ENCODE data around the gene CEP68. TPM values are rescaled to one million over a fixed set of nuclear protein-coding genes. Genes with fewer than 3 reads are reported as not detected.

CEP68 gene
- total RNA-seq, 4 donors from 2014 or later = 21.4 to 48.0 (median 35.2) TPM

GRCh38 chr2:65046633-65047407 lies 9.4 kb upstream of the CEP68 start:
- TF ChIP-seq POLR2A (IDR thresholded peaks at IDR 0.05) (no peak), CTCF (IDR thresholded peaks at IDR 0.05 in 4 of 5, conservative IDR thresholded peaks at IDR 0.05 in 1 of 5) (no peak)
- ATAC-seq = peak; percentile 81 to 88
- H3K9me3 ChIP-seq = no peaks in the 10 kb centered on the region
- peaks cover 0 to 5% of the 10 kb centered on the region in 2 donors for H3K4me1 ChIP-seq
- intact Hi-C loops (cut with DNase I; ENCODE audit: low total_unique reads) (no loop called here), in situ Hi-C loops (cut with MboI; ENCODE audit: low sequenced_read_pairs in 4 of 4) (loop anchor here in 3 of 4 donors (10.0 to 25.0 kb wide), 4 partner anchors 52 to 515 kb away; no protein-coding TSS in a partner anchor)
- peak in 1 of 2 donors; percentile 49 for DNase-seq
- H3K27ac ChIP-seq = peak overlapping the region in 3 of 4 donors; percentile 51 to 67 (median 53)
- H3K4me3 ChIP-seq = no peak overlapping the region
- H3K36me3 ChIP-seq = no peaks in the 10 kb centered on the region
- H3K27me3 ChIP-seq = no peaks in the 10 kb centered on the region

- intact Hi-C loops (cut with DNase I; ENCODE audit: low total_unique reads) (no loop called here), in situ Hi-C loops (cut with MboI; ENCODE audit: low sequenced_read_pairs in 4 of 4) (loop anchor here in 3 of 4 donors (10.0 to 25.0 kb wide), 4 partner anchors 54 to 513 kb away; no protein-coding TSS in a partner anchor)
- Histone ChIP-seq H3K36me3 (no peaks in the 10 kb centered on the region), H3K4me3 (no peak overlapping the region), H3K27me3 (no peaks in the 10 kb centered on the region), H3K9me3 (no peaks in the 10 kb centered on the region), H3K4me1 (peaks cover 0 to 5% of the 10 kb centered on the region in 2 donors), H3K27ac (no peak overlapping the region)
- ATAC-seq (no peak), DNase-seq (no peak)
- TF ChIP-seq CTCF (IDR thresholded peaks at IDR 0.05 in 4 of 5, conservative IDR thresholded peaks at IDR 0.05 in 1 of 5) (no peak), POLR2A (IDR thresholded peaks at IDR 0.05) (no peak)
Observed at GRCh38 chr2:65049010-65049639, 7.1 kb upstream of the CEP68 start.

- intact Hi-C loops (cut with DNase I; ENCODE audit: low total_unique reads) (loop anchor here (10.0 kb wide), 1 partner anchor 1206 kb away; the partner anchor contains the start of gene UGP2), in situ Hi-C loops (cut with MboI; ENCODE audit: low sequenced_read_pairs in 4 of 4) (loop anchor here in 1 of 4 donors (25.0 kb wide), 1 partner anchor 386 kb away; the partner anchor contains the start of gene SPRED2)
- Histone ChIP-seq H3K9me3 (no peaks in the 10 kb centered on the region), H3K4me1 (peaks cover 7 to 11% of the 10 kb centered on the region in 2 donors), H3K36me3 (no peaks in the 10 kb centered on the region), H3K27me3 (no peaks in the 10 kb centered on the region), H3K27ac (no peak overlapping the region), H3K4me3 (no peak overlapping the region)
- no peak for TF ChIP-seq POLR2A (IDR thresholded peaks at IDR 0.05)
- no peak for TF ChIP-seq CTCF (IDR thresholded peaks at IDR 0.05 in 4 of 5, conservative IDR thresholded peaks at IDR 0.05 in 1 of 5)
- DNase-seq (no peak), ATAC-seq (no peak)
Observed at GRCh38 chr2:65050931-65051330, 5.3 kb upstream of the CEP68 start.

GRCh38 chr2:65053199-65053598 lies 3.0 kb upstream of the CEP68 start:
- intact Hi-C loops (cut with DNase I; ENCODE audit: low total_unique reads) (loop anchor here (10.0 kb wide), 1 partner anchor 1208 kb away; the partner anchor contains the start of gene UGP2), in situ Hi-C loops (cut with MboI; ENCODE audit: low sequenced_read_pairs in 4 of 4) (loop anchor here in 1 of 4 donors (25.0 kb wide), 1 partner anchor 384 kb away; the partner anchor contains the start of gene SPRED2)
- ATAC-seq (no peak), DNase-seq (no peak)
- no peak for TF ChIP-seq CTCF (IDR thresholded peaks at IDR 0.05 in 4 of 5, conservative IDR thresholded peaks at IDR 0.05 in 1 of 5)
- no peak for TF ChIP-seq POLR2A (IDR thresholded peaks at IDR 0.05)
- H3K27me3 ChIP-seq = no peaks in the 10 kb centered on the region
- H3K4me3 ChIP-seq = no peak overlapping the region
- H3K9me3 ChIP-seq = no peaks in the 10 kb centered on the region
- peaks cover 17% of the 10 kb centered on the region in 2 donors for H3K4me1 ChIP-seq
- H3K36me3 ChIP-seq = no peaks in the 10 kb centered on the region
- H3K27ac ChIP-seq = no peak overlapping the region
